ENCODE data around the gene MRPS12. TPM values are rescaled to one million over a fixed set of nuclear protein-coding genes. Genes with fewer than 3 reads are reported as not detected.
"Not testable (repeated sequence)": the region's sequence is repeated elsewhere in the genome, so short reads cannot be mapped to it uniquely, and the experiment has no call there.

MRPS12 gene
- total RNA-seq, 2 donors from 2014 or later, result 36.3 to 50.4 TPM

GRCh38 chr19:38956264-38956663 is 25.5 kb downstream of the MRPS12 start:
- DNase-seq (no peak), ATAC-seq (no peak)
- intact Hi-C loops (cut with DNase I, micrococcal nuclease), result no loop called here

GRCh38 chr19:38958301-38958700 is 27.6 kb downstream of the MRPS12 start:
- no peak for ATAC-seq
- intact Hi-C loops (cut with DNase I, micrococcal nuclease), result no loop called here

DNA sequence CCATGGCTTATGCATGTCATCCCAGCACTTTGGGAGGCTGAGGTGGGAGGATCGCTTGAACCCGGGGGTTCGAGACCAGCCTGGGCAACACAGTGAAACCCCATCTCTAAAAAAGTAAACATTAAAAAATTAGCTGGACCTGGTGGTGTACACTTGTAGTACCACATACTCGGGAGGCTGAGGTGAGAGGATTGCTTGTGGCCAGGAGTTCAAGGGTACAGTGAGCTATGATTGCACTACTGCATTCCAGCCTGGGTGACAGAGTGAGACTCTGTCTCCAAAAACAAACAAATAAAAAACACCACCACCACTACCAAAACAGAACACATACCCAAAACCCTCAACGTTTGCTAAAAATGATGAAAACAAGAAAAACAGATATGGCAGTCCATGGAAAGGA is 28.9 kb downstream of the MRPS12 start:
- ATAC-seq (no peak), DNase-seq (no peak)
- intact Hi-C loops (cut with DNase I, micrococcal nuclease), result no loop called here

More at GRCh38 chr19:38958301-38958700, 27.6 kb downstream of the MRPS12 start:
- DNase-seq, result no peak

- ATAC-seq (no peak), DNase-seq (no peak)
- intact Hi-C loops (cut with DNase I, micrococcal nuclease), result no loop called here
These were observed 34.0 kb downstream of the MRPS12 start for GRCh38 chr19:38964738-38965137.

GRCh38 chr19:38966149-38966548 is 35.4 kb downstream of the MRPS12 start:
- ATAC-seq; intact Hi-C loops (cut with DNase I, micrococcal nuclease); DNase-seq: not testable (repeated sequence)

DNA sequence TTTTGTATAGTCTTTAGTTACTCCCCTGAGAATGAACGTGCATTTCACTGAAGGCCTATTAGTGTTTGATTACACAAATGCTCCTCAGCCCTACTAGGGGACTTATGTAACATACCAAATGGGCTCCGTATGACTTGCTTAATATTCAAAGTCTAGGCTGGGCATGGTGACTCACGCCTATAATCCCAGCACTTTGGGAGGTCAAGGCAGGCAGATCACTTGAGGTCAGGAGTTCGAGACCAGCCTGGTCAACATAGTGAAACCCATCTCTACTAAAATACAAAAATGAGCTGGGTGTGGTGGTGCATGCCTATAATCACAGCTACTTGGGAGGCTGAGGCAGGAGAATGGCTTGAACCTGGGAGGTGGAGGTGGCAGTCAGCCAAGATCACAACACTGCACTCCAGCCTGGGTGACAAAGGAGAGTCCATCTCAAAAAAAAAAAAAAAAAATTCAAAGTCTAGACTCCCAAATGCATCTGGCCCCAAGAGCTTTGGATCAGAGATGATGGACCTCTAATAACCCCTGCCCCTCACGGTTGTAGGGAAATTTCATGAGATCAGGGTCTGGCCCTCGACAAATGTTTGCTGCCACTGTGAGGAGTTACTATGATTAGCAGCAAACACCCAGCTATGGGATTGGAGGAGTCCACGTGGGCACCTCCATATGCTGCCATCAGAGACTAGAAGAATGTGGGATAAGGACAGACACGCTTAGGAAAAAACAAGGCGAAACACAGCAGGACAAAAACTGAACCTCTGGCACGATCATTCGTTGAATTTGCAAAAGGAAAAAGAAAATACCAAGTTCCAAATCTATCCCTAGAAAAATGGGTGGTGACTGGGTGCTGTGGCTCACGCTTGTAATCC is 40.2 kb downstream of the MRPS12 start:
- no peak for DNase-seq
- intact Hi-C loops (cut with DNase I, micrococcal nuclease), result no loop called here

DNA sequence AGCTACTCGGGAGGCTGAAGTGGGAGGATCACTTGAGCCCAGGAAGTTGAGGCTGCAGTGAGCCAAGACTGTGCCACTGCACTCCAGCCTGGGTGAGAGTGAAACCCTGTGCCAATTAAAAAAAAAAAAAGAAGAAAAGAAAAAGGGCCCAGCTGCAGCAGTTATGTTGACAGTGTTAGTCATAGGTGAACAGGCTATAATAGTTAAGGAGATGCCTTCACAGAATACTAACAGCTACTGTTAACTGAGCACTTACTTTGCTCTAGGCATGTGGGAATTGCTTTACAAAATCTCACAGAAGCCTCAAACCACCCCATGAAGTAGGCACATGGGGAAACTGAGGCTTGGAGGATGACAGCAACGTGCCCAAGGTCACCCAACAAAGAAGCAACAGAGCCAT is 40.9 kb downstream of the MRPS12 start:
- DNase-seq, result no peak
- intact Hi-C loops (cut with DNase I, micrococcal nuclease), result no loop called here
- ATAC-seq, result no peak

More for the DNA sequence above, 40.2 kb downstream of the MRPS12 start:
- ATAC-seq, result no peak

DNA sequence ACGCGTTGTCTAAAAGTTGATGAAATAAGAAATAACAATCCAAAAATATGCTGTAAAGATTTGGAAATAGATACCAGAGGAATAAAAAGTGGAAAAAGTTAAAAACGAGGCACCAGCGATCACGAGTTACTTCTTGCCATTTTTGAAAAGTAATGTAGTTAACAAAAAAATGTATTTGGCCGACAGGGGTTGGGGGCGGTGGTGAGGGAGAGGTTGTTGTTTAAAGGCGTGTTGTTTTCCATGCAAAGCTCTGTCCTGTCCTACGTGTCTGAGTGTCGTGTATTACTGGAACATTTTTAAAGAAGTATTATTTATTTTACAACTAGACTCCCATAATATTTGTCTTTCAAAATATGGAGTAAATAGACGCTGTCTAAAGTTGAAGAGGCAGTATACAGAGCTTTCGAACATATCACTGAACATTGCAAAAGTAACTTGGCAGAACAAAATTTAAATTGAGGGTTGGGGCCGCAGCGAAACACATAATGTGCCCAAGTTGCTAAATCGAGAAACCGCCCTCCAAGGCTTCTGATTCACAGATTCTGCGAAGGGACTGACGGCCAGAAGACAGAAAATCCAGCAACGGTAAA is 44.0 kb downstream of the MRPS12 start:
- ATAC-seq, result no peak
- DNase-seq, result no peak
- intact Hi-C loops (cut with DNase I, micrococcal nuclease), result no loop called here

DNA sequence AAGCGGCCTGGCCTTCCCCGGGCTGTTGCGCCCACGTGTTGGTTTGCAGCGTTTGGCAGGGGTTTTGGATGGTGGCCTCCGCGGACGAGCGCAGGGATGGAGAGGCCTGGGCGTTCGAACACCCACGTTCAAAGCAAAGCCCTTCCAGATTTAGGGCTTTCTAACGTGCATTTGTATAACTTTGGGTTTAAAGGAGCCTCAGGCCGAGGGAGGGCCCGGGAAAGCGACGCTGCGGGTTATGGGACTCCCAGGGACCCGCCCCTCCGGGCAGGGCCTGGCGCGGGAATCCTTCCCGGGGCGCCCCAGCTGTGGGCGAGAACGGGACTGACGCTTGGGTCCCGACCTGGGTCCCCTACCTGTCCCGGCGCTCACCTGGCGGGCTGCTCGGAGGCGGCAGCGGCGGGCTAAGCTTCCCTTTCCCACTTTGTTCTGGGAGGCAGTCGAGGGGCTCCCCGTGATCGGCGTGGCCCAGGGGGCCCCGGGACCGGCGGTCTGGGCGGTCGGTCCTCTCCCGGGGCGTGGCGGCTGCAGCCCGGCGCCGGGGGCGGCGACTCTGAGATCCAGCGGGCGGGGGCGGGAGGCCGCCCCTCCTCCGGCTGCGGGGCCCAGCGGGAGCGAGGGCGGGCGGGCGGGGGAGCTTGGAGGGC is 44.6 kb downstream of the MRPS12 start, which contains the start of gene FBXO17:
TSS of gene FBXO17 (minus strand) at position 529 of the 647 bp plus-strand sequence. CDS start 25,423 bp downstream, outside the sequence.
- intact Hi-C loops (cut with DNase I, micrococcal nuclease), result no loop called here
- DNase-seq (peak; percentile 22 to 30), ATAC-seq (peak; percentile 27)

DNA sequence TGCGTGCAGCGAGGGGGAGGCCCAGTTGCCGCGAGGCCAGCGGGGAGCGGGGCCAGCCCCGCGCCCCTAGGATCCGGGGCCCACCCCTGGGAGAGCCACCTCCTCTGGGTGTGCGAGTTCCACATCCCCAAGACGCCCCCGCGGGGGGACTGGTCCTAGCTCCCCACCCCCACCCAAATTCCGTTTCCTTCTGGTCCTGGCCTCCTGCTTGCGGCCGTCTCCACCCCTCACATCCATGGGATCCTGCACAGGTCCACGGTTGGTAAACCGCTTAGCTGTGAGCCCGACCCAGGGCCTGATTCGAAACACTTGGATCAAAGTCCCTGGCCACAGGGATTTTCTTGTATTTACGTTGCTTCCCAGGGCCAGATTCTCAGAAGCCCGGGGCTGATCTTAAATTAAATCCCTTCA is 45.1 kb downstream of the MRPS12 start:
- ATAC-seq (no peak), DNase-seq (no peak)

GRCh38 chr19:38977445-38978325 is 46.9 kb downstream of the MRPS12 start:
- no peak for ATAC-seq

More for the DNA sequence above, 45.1 kb downstream of the MRPS12 start:
- intact Hi-C loops (cut with DNase I, micrococcal nuclease), result no loop called here

GRCh38 chr19:38978326-38978689 is 47.6 kb downstream of the MRPS12 start:
- ATAC-seq, result no peak
- intact Hi-C loops (cut with DNase I, micrococcal nuclease), result no loop called here
- DNase-seq, result no peak

More at GRCh38 chr19:38977445-38978325, 46.9 kb downstream of the MRPS12 start:
- intact Hi-C loops (cut with DNase I, micrococcal nuclease), result no loop called here
- DNase-seq, result no peak

GRCh38 chr19:38979812-38980211 is 49.1 kb downstream of the MRPS12 start:
- ATAC-seq, result no peak
- DNase-seq, result no peak
- intact Hi-C loops (cut with DNase I, micrococcal nuclease), result no loop called here

DNA sequence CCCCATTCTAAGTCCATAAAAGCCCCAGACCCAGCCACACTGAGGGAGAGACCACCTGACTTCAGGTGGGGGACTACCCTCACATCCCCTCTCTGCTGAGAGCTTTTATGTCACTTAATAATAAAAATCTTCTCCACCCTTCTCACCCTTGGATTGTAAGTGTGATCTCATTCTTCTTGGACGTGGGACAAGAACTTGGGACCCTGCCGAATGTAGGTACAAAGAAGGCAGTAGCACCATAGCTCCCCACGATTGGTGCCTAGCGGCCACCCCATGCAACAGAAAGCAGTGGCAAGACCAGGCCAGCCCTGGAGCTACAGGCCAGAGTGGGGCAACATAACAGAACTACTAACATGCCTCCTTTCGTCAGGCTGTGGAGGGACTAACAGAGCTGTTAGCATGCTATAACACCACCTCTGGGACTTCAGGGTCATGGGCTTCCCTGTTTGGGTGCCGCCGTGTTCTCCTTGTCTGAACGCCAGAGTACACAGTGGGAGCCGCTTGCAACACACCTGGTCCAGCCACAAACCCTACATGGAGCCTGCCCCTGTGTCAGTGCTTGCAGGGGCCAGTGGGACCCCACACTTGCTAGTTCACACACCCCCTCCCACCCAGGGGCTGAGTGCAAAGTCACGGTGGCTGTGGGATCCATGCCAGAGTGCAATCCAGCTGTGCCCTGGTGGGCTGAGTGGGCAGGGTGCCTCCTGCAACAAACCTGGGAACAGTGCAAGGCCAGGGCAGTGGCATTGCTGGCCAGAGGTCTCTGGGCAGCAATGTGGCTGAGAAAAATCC is 50.0 kb downstream of the MRPS12 start:
- no peak for DNase-seq
- ATAC-seq, result no peak
- intact Hi-C loops (cut with DNase I, micrococcal nuclease), result no loop called here
